ENCODE data around the gene TRIM43B.
"Not testable (repeated sequence)": the region's sequence is repeated elsewhere in the genome, so short reads cannot be mapped to it uniquely, and the experiment has no call there.

- not testable (repeated sequence) for TF ChIP-seq CTCF (IDR thresholded peaks at IDR 0.05; ENCODE audit: low read depth, low read length, missing input control); ATF3 (IDR thresholded peaks at IDR 0.05); REST (IDR thresholded peaks at IDR 0.05); RXRA (IDR thresholded peaks at IDR 0.05); EGR1 (IDR thresholded peaks at IDR 0.05; ENCODE audit: low read depth in 2 of 2); GABPA (IDR thresholded peaks at IDR 0.05 in 1 of 2, conservative IDR thresholded peaks at IDR 0.05 in 1 of 2); TAF1 (conservative IDR thresholded peaks at IDR 0.05)
These were observed 39.2 kb downstream of the TRIM43B start for GRCh38 chr2:95445317-95445716.

Data from liver (tissue), 3 donors.